Measurements from ENCODE around the gene PPP1R15A.
"Not testable (repeated sequence)": the region's sequence is repeated elsewhere in the genome, so short reads cannot be mapped to it uniquely, and the experiment has no call there.

The PPP1R15A gene

DNA sequence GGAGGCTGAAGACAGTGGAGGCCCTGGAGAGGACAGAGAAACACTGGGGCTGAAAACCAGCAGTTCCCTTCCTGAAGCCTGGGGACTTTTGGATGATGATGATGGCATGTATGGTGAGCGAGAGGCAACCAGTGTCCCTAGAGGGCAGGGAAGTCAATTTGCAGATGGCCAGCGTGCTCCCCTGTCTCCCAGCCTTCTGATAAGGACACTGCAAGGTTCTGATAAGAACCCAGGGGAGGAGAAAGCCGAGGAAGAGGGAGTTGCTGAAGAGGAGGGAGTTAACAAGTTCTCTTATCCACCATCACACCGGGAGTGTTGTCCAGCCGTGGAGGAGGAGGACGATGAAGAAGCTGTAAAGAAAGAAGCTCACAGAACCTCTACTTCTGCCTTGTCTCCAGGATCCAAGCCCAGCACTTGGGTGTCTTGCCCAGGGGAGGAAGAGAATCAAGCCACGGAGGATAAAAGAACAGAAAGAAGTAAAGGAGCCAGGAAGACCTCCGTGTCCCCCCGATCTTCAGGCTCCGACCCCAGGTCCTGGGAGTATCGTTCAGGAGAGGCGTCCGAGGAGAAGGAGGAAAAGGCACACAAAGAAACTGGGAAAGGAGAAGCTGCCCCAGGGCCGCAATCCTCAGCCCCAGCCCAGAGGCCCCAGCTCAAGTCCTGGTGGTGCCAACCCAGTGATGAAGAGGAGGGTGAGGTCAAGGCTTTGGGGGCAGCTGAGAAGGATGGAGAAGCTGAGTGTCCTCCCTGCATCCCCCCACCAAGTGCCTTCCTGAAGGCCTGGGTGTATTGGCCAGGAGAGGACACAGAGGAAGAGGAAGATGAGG is 1.5 kb downstream of the PPP1R15A start:
- no peaks in the 10 kb centered on the region for H3K27me3 ChIP-seq (replicated peaks; ENCODE audit: control insufficient read depth, insufficient read depth, low read length)
- peak overlapping the region; percentile 100 for H3K4me3 ChIP-seq (ENCODE audit: low read length)
- peaks cover 47% of the 10 kb centered on the region for H3K36me3 ChIP-seq (ENCODE audit: control insufficient read depth, insufficient read depth, low read length, severe bottlenecking)

DNA sequence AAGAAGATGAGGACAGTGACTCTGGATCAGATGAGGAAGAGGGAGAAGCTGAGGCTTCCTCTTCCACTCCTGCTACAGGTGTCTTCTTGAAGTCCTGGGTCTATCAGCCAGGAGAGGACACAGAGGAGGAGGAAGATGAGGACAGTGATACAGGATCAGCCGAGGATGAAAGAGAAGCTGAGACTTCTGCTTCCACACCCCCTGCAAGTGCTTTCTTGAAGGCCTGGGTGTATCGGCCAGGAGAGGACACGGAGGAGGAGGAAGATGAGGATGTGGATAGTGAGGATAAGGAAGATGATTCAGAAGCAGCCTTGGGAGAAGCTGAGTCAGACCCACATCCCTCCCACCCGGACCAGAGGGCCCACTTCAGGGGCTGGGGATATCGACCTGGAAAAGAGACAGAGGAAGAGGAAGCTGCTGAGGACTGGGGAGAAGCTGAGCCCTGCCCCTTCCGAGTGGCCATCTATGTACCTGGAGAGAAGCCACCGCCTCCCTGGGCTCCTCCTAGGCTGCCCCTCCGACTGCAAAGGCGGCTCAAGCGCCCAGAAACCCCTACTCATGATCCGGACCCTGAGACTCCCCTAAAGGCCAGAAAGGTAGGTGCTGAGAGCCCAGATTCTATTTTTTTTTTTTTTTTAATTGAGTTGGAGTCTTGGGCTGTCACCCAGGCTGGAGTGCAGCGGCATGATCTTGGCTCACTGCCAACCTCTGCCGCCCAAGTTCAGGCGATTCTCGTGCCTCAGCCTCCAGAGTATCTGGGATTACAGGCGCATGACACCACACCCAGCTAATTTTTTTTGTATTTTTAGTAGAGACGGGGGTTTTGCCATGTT is 2.3 kb downstream of the PPP1R15A start:
- H3K4me1 ChIP-seq (ENCODE audit: control insufficient read depth, insufficient read depth, low read length) = peaks cover 37% of the 10 kb centered on the region
- H3K27me3 ChIP-seq (replicated peaks; ENCODE audit: control insufficient read depth, insufficient read depth, low read length) = no peaks in the 10 kb centered on the region
- H3K4me3 ChIP-seq (ENCODE audit: low read length) = peak overlapping the region; percentile 100
- H3K9me3 ChIP-seq (ENCODE audit: control insufficient read depth, low read length) = no peaks in the 10 kb centered on the region
- H3K9ac ChIP-seq (ENCODE audit: low read length) = peak overlapping the region; percentile 100
- DNase-seq (ENCODE audit: low read depth) = peak; percentile 60
- peaks cover 47% of the 10 kb centered on the region for H3K36me3 ChIP-seq (ENCODE audit: control insufficient read depth, insufficient read depth, low read length, severe bottlenecking)

More for the DNA sequence above, 1.5 kb downstream of the PPP1R15A start:
- Histone ChIP-seq H3K4me1 (ENCODE audit: control insufficient read depth, insufficient read depth, low read length) (peaks cover 38% of the 10 kb centered on the region), H3K9ac (ENCODE audit: low read length) (peak overlapping the region; percentile 100), H3K9me3 (ENCODE audit: control insufficient read depth, low read length) (no peaks in the 10 kb centered on the region)
- DNase-seq (ENCODE audit: low read depth) = no peak

DNA sequence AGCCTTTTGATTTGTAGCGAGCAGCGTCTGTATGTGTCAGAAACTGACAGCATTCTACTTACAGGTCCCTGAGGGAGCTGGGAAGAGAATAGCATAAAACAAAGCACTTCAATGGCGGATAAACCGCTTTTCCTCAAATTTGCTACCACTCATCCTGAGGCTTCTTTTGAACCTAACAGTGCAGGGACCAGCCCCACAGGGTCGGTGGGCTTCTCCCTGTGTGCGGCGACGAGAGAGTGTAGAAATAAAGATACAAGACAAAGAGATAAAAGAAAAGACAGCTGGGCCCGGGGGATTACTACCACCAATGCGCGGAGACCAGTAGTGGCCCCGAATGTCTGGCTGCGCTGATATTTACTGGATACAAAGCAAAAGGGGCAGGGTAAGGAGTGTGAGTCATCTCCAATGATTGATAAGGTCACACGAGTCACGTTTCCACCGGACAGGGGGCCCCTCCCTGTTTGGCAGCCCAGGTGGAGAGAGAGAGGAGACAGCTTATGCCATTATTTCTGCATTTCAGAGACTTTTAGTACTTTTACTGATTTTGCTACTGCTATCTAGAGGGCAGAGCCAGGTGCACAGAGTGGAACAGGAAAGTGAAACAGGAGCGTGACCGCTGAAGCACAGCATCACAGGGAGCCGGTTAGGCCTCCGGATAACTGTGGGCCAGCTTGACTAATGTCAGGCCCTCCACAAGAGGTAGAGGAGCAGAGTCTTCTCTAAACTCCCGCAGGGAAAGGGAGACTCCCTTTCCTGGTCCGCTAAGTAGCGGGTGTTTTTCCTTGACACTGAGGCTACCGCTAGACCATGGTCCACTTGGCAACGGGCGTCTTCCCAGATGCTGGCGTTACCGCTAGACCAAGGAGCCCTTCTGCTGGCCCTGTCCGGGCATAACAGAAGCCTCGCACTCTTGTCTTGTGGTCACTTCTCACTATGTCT is 4.1 kb downstream of the PPP1R15A start:
- Histone ChIP-seq H3K36me3 (ENCODE audit: control insufficient read depth, insufficient read depth, low read length, severe bottlenecking) (peaks cover 47% of the 10 kb centered on the region), H3K4me3 (ENCODE audit: low read length) (peak overlapping the region; percentile 100), H3K4me1 (ENCODE audit: control insufficient read depth, insufficient read depth, low read length) (peaks cover 37% of the 10 kb centered on the region), H3K9ac (ENCODE audit: low read length) (peak overlapping the region; percentile 100)
- H3K9me3 ChIP-seq (ENCODE audit: control insufficient read depth, low read length); H3K27me3 ChIP-seq (replicated peaks; ENCODE audit: control insufficient read depth, insufficient read depth, low read length): not testable (repeated sequence)
- peak; percentile 44 for DNase-seq (ENCODE audit: low read depth)

DNA sequence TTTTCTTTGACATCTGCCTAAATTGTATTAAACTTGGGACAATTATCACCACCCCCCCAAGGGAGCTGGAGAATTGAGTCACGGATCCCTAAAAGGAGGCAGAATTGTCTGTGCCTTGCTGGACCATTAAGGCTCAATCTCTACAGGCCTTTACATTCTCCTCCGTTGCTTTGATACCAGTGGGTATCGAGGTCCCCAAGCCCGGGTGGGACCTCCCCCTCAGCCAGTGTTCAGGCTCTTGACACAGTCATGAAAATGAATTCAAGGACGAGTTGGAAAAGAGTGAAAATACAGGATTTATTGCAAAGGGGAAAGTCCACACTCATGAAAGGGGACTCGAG is 5.6 kb downstream of the PPP1R15A start:
- Histone ChIP-seq H3K27me3 (replicated peaks; ENCODE audit: control insufficient read depth, insufficient read depth, low read length) (no peaks in the 10 kb centered on the region), H3K4me1 (ENCODE audit: control insufficient read depth, insufficient read depth, low read length) (peaks cover 37% of the 10 kb centered on the region), H3K9ac (ENCODE audit: low read length) (no peak overlapping the region), H3K4me3 (ENCODE audit: low read length) (no peak overlapping the region), H3K9me3 (ENCODE audit: control insufficient read depth, low read length) (peaks cover 7% of the 10 kb centered on the region), H3K36me3 (ENCODE audit: control insufficient read depth, insufficient read depth, low read length, severe bottlenecking) (peaks cover 47% of the 10 kb centered on the region)
- DNase-seq (ENCODE audit: low read depth) = no peak

DNA sequence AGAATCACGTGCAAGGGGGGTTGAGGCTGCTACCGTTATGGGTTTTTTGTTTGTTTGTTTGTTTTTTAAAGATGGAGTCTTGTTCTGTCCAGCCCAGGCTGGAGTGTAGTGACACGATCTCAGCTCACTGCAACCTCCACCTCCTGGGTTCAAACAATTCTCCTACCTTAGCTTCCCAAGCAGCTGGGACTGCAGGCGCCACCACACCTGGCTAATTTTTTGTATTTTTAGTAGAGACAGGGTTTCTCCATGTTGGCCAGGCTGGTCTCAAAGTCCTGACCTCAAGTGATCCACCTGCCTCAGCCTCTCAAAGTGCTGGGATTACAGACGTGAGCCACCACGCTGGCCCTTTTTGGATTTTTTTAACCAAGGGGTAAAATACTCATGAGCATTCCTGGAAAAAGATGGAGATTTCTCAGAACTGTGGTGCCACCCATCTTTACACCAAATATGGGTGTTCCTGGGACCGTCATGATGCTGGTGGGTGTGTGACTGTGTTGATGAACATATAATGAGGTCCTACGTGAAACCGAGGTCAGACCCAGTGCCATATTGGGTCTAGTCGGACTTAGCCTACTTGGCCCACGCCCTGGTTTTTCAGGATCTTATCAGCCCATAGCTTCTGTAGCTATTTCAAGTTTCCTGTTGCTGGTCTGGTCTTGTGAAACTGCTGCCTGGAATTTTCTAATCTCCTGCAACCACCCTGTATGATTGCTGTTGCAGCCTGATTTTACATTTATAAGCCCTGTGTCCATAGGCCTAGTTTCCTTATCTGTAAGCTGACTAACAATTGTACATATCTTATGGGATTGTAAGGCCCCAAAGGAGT is 6.2 kb downstream of the PPP1R15A start:
- H3K4me1 ChIP-seq (ENCODE audit: control insufficient read depth, insufficient read depth, low read length) = peaks cover 35% of the 10 kb centered on the region
- peak; percentile 62 for DNase-seq (ENCODE audit: low read depth)
- H3K36me3 ChIP-seq (ENCODE audit: control insufficient read depth, insufficient read depth, low read length, severe bottlenecking) = peaks cover 44% of the 10 kb centered on the region
- H3K4me3 ChIP-seq (ENCODE audit: low read length) = no peak overlapping the region
- H3K9ac ChIP-seq (ENCODE audit: low read length) = peak overlapping the region; percentile 19
- H3K9me3 ChIP-seq (ENCODE audit: control insufficient read depth, low read length) = peaks cover 7% of the 10 kb centered on the region
- H3K27me3 ChIP-seq (replicated peaks; ENCODE audit: control insufficient read depth, insufficient read depth, low read length) = no peaks in the 10 kb centered on the region

DNA sequence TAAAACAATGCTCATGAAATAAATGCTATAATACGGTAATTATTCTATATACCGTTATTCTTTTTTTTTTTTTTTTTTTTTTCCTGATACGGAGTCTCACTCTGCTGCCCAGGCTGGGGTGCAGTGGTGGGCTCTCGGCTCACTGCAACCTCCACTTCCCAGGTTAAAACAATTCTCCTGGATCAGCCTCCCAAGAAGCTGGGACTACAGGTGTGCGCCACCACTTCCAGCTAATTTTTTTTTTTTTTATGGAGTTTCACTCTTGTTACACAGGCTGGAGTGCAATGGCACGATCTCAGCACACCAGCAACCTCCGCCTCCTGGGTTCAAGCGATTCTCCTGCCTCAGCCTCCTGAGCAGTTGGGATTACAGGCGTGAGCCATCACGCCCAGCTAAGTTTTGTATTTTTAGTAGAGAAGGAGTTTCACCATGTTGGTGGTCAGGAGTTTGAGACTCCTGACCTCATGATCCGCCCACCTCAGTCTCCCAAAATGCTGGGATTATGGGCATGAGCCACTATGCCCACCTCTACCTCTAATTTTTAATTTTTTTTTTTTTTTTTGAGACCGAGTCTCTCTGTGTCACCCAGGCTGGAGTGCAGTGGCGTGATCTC is 6.9 kb downstream of the PPP1R15A start:
- peaks cover 7% of the 10 kb centered on the region for H3K9me3 ChIP-seq (ENCODE audit: control insufficient read depth, low read length)
- no peak overlapping the region for H3K4me3 ChIP-seq (ENCODE audit: low read length)
- H3K27me3 ChIP-seq (replicated peaks; ENCODE audit: control insufficient read depth, insufficient read depth, low read length) = no peaks in the 10 kb centered on the region
- peak overlapping the region; percentile 19 for H3K9ac ChIP-seq (ENCODE audit: low read length)
- peaks cover 37% of the 10 kb centered on the region for H3K36me3 ChIP-seq (ENCODE audit: control insufficient read depth, insufficient read depth, low read length, severe bottlenecking)
- no peak for DNase-seq (ENCODE audit: low read depth)
- peaks cover 28% of the 10 kb centered on the region for H3K4me1 ChIP-seq (ENCODE audit: control insufficient read depth, insufficient read depth, low read length)

DNA sequence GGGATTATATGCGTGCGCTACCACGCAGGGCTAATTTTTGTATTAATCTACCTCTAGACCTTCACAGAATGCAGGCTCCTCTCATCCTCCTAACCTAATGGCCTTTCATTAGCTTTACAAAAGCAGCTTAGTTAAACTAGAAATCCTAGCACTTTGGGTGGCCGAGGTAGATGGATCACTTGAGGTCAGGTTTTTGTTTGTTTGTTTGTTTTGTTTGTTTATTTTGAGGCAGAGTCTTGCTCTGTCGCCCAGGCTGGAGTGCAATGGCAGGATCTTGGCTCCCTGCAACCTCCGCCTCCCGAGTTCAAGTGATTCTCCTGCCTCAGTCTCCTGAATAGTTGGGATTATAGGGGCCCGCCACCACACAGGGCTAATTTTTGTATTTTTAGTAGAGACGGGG is 7.5 kb downstream of the PPP1R15A start:
- H3K4me1 ChIP-seq (ENCODE audit: control insufficient read depth, insufficient read depth, low read length) = peaks cover 28% of the 10 kb centered on the region
- H3K36me3 ChIP-seq (ENCODE audit: control insufficient read depth, insufficient read depth, low read length, severe bottlenecking) = peaks cover 31% of the 10 kb centered on the region
- not testable (repeated sequence) for DNase-seq (ENCODE audit: low read depth); H3K4me3 ChIP-seq (ENCODE audit: low read length); H3K27me3 ChIP-seq (replicated peaks; ENCODE audit: control insufficient read depth, insufficient read depth, low read length); H3K9me3 ChIP-seq (ENCODE audit: control insufficient read depth, low read length); H3K9ac ChIP-seq (ENCODE audit: low read length)

DNA sequence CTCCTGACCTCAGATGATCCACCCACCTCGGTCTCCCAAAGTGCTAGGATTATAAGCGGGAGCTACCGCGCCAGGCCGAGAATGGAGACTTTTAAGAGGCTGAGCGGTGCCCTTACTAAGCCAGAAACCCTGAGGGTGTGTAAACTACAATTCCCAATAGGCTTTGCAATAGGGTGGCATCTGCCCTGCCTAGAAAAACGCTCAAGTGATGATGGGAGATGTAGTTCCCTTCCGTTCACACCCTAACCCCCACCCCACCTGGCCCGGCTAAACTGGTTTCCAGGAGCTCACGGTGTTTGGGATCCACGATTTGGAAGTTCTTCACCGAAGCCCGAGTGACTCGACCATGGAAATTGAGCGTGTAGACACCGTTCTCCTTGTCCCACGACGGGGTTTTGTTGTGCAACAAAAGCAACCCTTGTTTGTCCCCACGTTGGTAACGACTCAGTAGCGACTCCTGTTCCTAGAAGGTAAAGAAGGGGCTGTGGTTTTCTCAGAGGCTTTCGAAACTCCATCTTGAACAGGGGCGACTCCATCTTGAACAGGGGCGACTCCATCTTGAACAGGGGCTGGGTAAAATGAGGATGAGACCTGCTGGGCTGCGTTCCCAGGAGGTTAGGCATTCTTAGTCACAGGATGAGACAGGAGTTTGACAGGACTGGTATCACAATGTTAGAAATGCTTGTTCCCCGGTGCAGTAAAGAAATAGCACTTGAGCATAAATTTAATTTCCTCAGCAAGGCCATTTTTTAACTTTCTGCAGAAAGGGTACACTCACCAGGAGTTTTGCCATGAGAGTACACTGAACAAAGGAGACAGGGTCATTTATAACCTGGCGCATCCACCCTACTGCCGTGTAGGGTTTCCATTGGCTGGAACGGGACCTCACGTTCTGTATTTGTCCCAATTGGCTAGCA is 9.8 kb downstream of the PPP1R15A start:
- Histone ChIP-seq H3K9ac (ENCODE audit: low read length) (no peak overlapping the region), H3K36me3 (ENCODE audit: control insufficient read depth, insufficient read depth, low read length, severe bottlenecking) (peaks cover 10% of the 10 kb centered on the region), H3K4me3 (ENCODE audit: low read length) (no peak overlapping the region), H3K9me3 (ENCODE audit: control insufficient read depth, low read length) (peaks cover 7% of the 10 kb centered on the region), H3K27me3 (replicated peaks; ENCODE audit: control insufficient read depth, insufficient read depth, low read length) (no peaks in the 10 kb centered on the region), H3K4me1 (ENCODE audit: control insufficient read depth, insufficient read depth, low read length) (peaks cover 15% of the 10 kb centered on the region)
- DNase-seq (ENCODE audit: low read depth) = no peak

DNA sequence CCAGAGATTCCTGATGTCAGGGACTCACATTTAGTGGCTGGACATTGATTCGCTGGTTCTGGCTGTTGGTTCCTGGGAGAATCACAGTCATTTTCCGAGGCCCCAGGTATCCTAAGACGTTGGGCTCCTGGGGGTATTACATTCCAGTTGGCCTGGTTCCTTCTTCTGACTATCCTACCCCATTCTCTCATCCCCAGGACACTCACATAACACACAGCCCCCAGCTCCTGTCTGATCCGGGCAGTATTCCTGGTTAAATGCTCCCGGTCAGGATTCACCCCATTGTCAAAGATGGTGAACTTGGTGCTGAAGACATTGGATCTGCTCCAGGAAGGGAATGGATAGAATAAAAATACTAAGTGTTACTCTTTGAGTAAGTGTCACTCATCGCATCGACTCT is 11.5 kb downstream of the PPP1R15A start:
- DNase-seq (ENCODE audit: low read depth) = no peak
- Histone ChIP-seq H3K4me1 (ENCODE audit: control insufficient read depth, insufficient read depth, low read length) (peaks cover 5% of the 10 kb centered on the region), H3K36me3 (ENCODE audit: control insufficient read depth, insufficient read depth, low read length, severe bottlenecking) (no peaks in the 10 kb centered on the region)

More for the DNA sequence above, 11.5 kb downstream of the PPP1R15A start:
- no peaks in the 10 kb centered on the region for H3K27me3 ChIP-seq (replicated peaks; ENCODE audit: control insufficient read depth, insufficient read depth, low read length)
- H3K9me3 ChIP-seq (ENCODE audit: control insufficient read depth, low read length) = peaks cover 7% of the 10 kb centered on the region
- no peak overlapping the region for H3K9ac ChIP-seq (ENCODE audit: low read length)
- H3K4me3 ChIP-seq (ENCODE audit: low read length) = no peak overlapping the region

Data from adipocyte (in vitro differentiated cells).